Activated CD8-positive, alpha-beta T cell treated with anti-CD3 and anti-CD28 coated beads for 36 hours (primary cell): ENCODE measurements around the gene NUMA1. TPM values are rescaled to one million over a fixed set of nuclear protein-coding genes. Genes with fewer than 3 reads are reported as not detected.

ENCODE experiments used
- ATAC-seq: fragments of 200-7000 bp; cut with Tn5 transposase; one replicate; pipeline ENCODE4 v1.10.0; 2021; ENCODE audit warnings: mild to moderate bottlenecking, moderate library complexity
- CTCF ChIA-PET: fragments of 350-600 bp; sonication (Branson Sonifier 250); formaldehyde crosslinking; loops from one replicate; lab custom pipeline; 2021; ENCODE audit warnings: antibody characterized with exemption; lab: Charles Lee
- POLR2A ChIA-PET: fragments of 350-600 bp; sonication (Branson Sonifier 250); formaldehyde crosslinking; loops from one replicate; lab custom pipeline; 2021; ENCODE audit warnings: antibody characterized with exemption; lab: Charles Lee
- DNase-seq: peaks from one replicate; pipeline ENCODE4 v3.0.0-alpha.2; 2020
- H3K27ac Mint-ChIP-seq: one replicate; pipeline ENCODE4 v1.8.0; 2021; ENCODE audit warnings: mild to moderate bottlenecking, mixed read lengths
- H3K27me3 Mint-ChIP-seq: one replicate; pipeline ENCODE4 v1.8.0; 2021; ENCODE audit warnings: mixed read lengths
- H3K36me3 Mint-ChIP-seq: one replicate; pipeline ENCODE4 v1.8.0; 2021; ENCODE audit warnings: low read depth, mixed read lengths
- H3K4me1 Mint-ChIP-seq: one replicate; pipeline ENCODE4 v1.8.0; 2021; ENCODE audit warnings: low read depth, mixed read lengths
- H3K4me3 Mint-ChIP-seq: one replicate; pipeline ENCODE4 v1.8.0; 2021; ENCODE audit warnings: mild to moderate bottlenecking, moderate library complexity, mixed read lengths
- H3K9me3 Mint-ChIP-seq: one replicate; pipeline ENCODE4 v1.8.0; 2021; ENCODE audit warnings: mixed read lengths
- CTCF ChIP-seq: fragments of 200-600 bp; IDR thresholded peaks from one replicate; pipeline ENCODE4 v1.8.0; 2022; ENCODE audit warnings: antibody characterized with exemption, mild to moderate bottlenecking
- intact Hi-C: fragments of 100-400 bp; cut with micrococcal nuclease; formaldehyde crosslinking; loops from one replicate; pipeline ENCODE4 v1.10.0; 2022
- total RNA-seq, 2 experiments: library from RNA; stranded (reverse); gene quantifications; one replicate each; pipeline ENCODE4 v1.2.3, GENCODE V29; 2021

The NUMA1 gene
- total RNA-seq, 2 experiments from 2014 or later: 165 to 169 TPM

DNA sequence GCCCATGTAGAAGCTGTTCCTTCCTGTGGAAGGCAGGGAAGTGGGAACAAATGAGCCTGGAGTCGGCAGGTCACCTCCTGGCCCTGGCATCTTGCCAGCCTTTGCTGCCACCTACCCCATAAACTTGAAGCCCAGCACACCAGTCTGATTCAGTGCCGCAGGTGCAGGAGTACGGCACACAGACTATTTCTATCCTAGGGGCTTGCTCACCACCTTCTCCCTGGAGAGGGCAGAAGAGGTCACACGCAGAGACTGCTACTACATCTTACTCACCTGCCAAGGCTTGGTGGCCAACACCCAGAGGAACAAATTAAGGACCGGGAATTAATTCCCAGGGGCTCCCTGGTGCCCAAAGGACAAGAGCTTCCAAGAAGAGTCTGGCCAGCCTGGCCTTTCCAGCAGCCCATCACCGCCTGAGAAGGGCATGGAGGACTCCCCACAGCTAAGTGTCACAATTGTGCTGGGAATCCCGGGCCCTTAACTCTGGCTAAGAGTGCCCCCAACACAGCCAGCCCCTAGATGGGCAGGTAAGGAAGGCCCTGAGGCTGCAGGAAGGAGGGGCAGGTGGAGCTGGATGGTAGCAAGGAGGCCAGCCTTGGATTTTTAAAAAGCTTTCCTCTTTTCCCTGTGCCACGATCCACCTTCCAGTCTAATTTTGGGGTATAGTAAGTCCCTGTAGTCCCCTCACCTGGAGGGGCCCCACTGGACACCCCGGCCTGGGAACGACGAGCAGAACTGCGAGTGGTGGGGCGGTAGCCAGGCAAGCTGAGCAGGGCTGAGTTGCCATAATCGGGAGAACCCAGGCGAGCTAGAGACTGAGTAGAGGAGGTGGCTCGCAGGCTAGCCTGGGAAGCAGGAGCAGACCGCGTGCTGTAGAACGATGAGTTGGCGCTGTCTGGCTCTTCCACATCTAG lies 74.7 kb downstream of the NUMA1 start:
- ChIA-PET POLR2A (interaction anchor here (0.5 to 1.0 kb wide), 2 partner anchors 73 to 821 kb away, joined by 3 read pairs; no protein-coding TSS in a partner anchor), CTCF (interaction anchor here (0.8 kb wide), 2 partner anchors 27 to 138 kb away, joined by 3 read pairs; no protein-coding TSS in a partner anchor)
- H3K4me3 Mint-ChIP-seq: no peak overlapping the region
- TF ChIP-seq CTCF: no peak
- H3K27me3 Mint-ChIP-seq: no peaks in the 10 kb centered on the region
- ATAC-seq: no peak
- no peak overlapping the region for H3K27ac Mint-ChIP-seq
- no peaks in the 10 kb centered on the region for H3K4me1 Mint-ChIP-seq
- intact Hi-C loops: no loop called here
- peaks cover 43% of the 10 kb centered on the region for H3K36me3 Mint-ChIP-seq
- no peaks in the 10 kb centered on the region for H3K9me3 Mint-ChIP-seq
- no peak for DNase-seq

DNA sequence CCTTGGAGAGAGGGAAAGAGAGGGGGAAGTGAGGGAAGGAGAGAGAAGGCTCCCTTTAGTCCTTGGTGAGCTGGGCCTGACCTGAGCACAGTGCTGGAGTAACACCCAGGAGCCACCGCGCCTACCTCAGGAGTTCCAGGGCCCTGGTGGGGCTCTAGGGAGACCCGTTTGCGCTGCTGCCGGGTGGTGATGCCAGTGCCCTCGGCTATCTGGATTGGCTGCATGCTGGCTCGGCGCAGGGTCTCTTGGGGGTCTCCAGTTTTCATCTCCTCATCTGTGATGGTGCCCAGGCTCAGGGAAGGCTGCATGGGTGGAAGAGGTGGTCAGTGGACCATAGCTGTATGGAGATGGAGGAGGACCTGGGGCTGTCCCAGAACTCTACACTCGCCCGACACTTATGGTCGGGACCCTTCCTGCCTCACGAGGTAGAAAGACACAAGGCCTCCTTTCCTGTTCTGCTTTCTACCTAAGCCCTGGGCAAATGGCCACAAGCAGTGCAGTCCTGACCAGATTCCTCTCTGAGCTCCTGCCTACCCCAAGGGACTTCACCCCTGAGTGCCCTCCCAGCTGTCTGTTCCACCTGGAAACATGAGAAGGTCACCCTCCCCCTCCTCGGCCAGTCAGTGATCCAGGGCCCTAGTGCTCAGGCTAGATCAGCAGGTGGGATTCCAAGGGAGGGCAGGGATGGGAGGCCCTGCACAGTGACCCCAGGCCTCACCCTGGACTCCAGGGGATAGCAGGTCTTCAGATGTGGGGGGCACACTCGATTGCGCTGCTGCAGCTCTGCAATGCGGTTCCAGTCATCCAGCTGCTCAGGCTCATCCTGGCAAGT lies 75.6 kb downstream of the NUMA1 start:
- no peak for DNase-seq
- peaks cover 43% of the 10 kb centered on the region for H3K36me3 Mint-ChIP-seq
- no peaks in the 10 kb centered on the region for H3K9me3 Mint-ChIP-seq
- intact Hi-C loops: no loop called here
- ChIA-PET POLR2A (interaction anchor here (0.9 to 1.0 kb wide), 2 partner anchors 9 to 74 kb away, joined by 3 to 4 read pairs; no protein-coding TSS in a partner anchor), CTCF (no interaction called here)
- H3K4me1 Mint-ChIP-seq: peaks cover 1% of the 10 kb centered on the region
- no peak for ATAC-seq
- TF ChIP-seq CTCF: no peak
- H3K27me3 Mint-ChIP-seq: no peaks in the 10 kb centered on the region
- no peak overlapping the region for H3K4me3 Mint-ChIP-seq
- no peak overlapping the region for H3K27ac Mint-ChIP-seq

DNA sequence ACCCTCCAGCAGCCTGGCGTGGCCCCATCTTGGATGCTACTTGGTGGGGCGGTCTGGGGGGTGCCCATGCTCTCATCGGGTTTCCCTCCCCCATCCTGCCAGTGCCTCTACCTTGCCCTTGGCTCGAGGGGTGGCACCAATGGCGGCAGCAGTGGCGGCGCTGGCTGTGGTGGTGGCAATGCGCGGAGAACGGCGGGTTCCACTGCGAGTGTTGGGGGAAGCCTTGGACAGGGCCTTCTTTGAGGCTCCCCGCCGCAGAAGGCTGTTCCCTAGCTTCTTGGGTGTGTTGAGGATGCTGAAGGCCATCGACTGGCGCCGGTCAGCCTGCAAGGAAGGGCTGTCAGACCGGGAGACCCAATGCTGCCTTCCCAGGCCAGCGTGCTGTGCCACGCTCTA lies 76.6 kb downstream of the NUMA1 start:
- no peak overlapping the region for H3K4me3 Mint-ChIP-seq
- ChIA-PET POLR2A (interaction anchor here (0.5 to 0.9 kb wide), 2 partner anchors 8 to 73 kb away, joined by 4 read pairs; no protein-coding TSS in a partner anchor), CTCF (no interaction called here)
- H3K36me3 Mint-ChIP-seq: peaks cover 42% of the 10 kb centered on the region
- DNase-seq (no peak), ATAC-seq (no peak)
- H3K27me3 Mint-ChIP-seq: no peaks in the 10 kb centered on the region
- no peak overlapping the region for H3K27ac Mint-ChIP-seq
- H3K9me3 Mint-ChIP-seq: no peaks in the 10 kb centered on the region
- H3K4me1 Mint-ChIP-seq: peaks cover 11% of the 10 kb centered on the region
- no peak for TF ChIP-seq CTCF
- intact Hi-C loops: no loop called here

DNA sequence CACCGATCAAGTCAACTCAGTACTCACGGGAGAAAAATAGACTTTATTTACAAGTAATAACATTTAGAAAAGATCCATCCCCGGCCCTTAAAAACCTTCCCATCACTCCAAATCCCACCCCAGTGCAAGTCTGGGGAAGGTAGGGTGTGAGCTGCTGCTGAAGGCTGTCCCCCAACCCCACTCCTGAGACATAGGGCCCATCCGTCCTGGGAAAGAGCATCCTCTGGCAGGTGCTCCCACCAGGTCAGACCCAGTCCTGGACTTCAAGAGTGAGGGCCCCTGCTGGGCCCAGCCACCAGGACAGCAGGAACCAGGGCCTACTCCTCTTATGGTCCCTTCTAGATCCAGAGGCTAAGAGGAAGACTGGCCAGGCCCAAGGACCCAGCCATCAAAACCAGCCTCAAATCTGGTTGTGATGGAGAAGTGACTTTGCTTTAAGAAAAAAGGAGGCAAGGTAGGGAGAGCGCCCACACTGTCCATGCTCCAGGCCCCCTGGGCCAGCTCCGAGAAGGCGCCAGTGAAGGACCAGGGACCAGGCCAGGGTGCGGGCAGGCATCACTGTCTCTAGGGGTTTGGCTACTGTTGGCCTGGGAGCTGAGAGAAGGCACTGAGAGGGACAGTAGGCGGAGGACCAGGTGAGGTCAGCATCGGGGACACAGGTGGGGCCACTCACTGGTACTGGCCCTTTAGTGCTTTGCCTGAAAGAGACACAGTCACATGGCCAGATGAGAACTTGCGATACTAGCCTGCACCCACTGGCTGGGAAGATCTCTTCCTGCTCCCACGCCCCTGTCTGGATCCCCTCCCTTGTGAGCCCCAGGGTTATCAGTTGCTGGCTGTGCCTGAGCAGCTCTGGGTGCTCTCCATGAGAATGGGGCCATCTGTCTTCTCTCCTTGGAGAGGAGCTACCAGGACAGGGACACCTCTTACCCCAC lies 77.2 kb downstream of the NUMA1 start:
- no peak overlapping the region for H3K4me3 Mint-ChIP-seq
- DNase-seq (no peak), ATAC-seq (no peak)
- peaks cover 18% of the 10 kb centered on the region for H3K4me1 Mint-ChIP-seq
- no peaks in the 10 kb centered on the region for H3K9me3 Mint-ChIP-seq
- H3K27me3 Mint-ChIP-seq: no peaks in the 10 kb centered on the region
- intact Hi-C loops: no loop called here
- POLR2A ChIA-PET: interaction anchor here (0.5 to 1.1 kb wide), 2 partner anchors 74 to 76 kb away, joined by 3 to 4 read pairs; no protein-coding TSS in a partner anchor
- CTCF ChIA-PET: interaction anchor here (1.2 kb wide), 1 partner anchor 16 kb away, joined by 3 read pairs; no protein-coding TSS in a partner anchor
- peak overlapping the region; percentile 9 for H3K27ac Mint-ChIP-seq
- H3K36me3 Mint-ChIP-seq: peaks cover 42% of the 10 kb centered on the region
- TF ChIP-seq CTCF: no peak
